Erythroblast (primary cell): ENCODE measurements around the gene HLX.

ENCODE experiments used
- GATA1 ChIP-seq: IDR thresholded peaks from 2 replicates; pipeline ENCODE4 v1.6.1; 2011; ENCODE audit warnings: low read depth, mild to moderate bottlenecking, control low read depth, low read length, moderate library complexity
- POLR2A ChIP-seq: IDR thresholded peaks from 2 replicates; pipeline ENCODE4 v1.6.1; 2011; ENCODE audit warnings: mild to moderate bottlenecking, low read length

DNA sequence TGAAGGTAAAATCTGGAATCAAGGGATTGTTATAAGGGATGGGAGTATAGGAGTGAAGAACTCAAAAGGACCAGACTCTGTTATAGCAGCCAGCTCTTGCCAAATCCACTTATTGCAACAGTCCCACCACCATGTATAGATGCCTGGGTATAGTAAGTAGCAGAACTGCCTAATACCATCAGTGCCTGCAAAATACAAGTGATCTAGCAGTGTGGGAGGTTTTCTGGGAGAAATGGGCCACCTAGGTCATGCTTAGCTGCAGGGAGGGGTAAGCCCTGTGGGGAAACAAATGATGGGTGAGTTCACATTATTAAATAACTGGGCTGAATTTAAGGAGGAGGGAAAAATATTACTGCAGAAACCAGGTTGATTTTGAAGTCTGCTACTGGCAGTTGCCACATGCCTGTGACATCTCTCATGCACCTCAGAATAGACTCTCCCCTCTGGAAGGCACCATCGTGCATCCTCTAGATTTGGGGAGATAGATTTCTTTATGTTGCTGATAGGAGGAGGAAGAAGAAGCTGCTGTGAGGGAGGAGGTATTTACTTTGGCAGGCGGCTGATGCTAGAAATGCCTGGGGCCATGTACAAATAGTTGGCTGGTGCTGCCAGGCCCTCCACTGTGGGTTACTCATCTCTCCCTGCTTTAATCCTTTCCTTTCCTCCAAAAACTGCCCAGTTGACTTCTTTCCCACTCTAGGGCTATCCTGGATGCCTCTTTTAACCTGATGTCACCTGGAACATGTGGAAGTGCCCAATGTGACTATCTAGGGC lies 27.5 kb downstream of the HLX start:
- TF ChIP-seq POLR2A, result no peak
- TF ChIP-seq GATA1, result no peak
